ENCODE data around the gene DHCR24.

The DHCR24 gene

DNA sequence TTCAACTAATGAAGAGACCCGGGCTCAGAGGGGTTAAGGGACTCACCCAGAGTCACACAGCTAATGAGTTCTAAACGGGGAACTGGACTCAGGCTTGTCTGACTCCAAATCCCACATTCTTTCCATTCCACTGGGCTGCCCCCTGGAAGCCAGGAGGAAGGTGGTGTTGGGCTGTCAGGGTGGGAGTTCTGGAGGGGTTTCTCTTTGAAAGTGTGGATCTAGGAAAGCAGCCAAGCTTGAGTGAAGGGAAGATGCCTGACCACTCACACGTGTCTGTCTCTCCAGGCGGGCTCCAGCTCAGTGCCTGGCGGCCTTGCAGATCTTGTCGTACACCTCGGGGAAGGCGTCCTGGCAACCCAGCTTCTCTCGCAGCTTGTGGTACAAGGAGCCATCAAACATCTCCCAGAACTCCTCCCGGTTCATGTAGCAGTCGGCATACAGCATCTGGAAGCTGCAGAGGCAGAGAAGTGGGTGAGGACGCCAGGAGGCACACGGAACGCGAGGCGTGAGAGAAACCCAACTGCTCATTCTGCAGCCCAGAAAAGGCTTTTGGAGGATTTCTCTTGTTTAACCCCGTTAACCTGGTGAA lies 35.0 kb downstream of the DHCR24 start:
- Mint-ChIP-seq H3K4me3 (no peak overlapping the region), H3K4me1 (ENCODE audit: low read depth in 2 of 2) (no peaks in the 10 kb centered on the region), H3K9me3 (no peaks in the 10 kb centered on the region), H3K27me3 (no peaks in the 10 kb centered on the region), H3K36me3 (ENCODE audit: insufficient read depth) (peaks cover 5% of the 10 kb centered on the region), H3K27ac (peak overlapping the region; percentile 33 to 74)
- ATAC-seq (replicated peaks): no peak
- no peak for DNase-seq

DNA sequence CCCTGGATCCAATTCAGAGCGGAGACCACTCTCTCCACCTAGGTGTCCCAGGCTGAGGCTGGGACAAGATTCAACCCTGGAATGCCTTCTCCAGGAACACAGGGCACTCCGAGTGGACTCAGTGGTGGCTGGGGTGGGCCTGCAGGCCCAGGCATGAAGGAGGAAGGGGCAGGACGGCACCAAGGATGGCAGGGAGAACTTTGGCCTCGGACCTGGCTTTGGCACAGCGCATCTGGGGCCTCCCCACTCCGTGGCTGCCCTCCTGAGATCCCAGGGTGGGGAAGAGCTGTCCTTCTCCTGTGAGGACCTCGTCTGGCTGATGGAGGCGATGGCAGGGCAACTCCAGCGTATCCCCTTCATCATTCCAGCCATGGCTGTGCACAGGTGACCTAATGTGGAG lies 35.6 kb downstream of the DHCR24 start:
- H3K27me3 Mint-ChIP-seq: no peaks in the 10 kb centered on the region
- ATAC-seq (replicated peaks) (no peak), DNase-seq (no peak)
- H3K4me1 Mint-ChIP-seq (ENCODE audit: low read depth in 2 of 2): no peaks in the 10 kb centered on the region
- H3K4me3 Mint-ChIP-seq: no peak overlapping the region
- no peaks in the 10 kb centered on the region for H3K9me3 Mint-ChIP-seq
- H3K27ac Mint-ChIP-seq: peak overlapping the region; percentile 33 to 74
- H3K36me3 Mint-ChIP-seq (ENCODE audit: insufficient read depth): peaks cover 5% of the 10 kb centered on the region

DNA sequence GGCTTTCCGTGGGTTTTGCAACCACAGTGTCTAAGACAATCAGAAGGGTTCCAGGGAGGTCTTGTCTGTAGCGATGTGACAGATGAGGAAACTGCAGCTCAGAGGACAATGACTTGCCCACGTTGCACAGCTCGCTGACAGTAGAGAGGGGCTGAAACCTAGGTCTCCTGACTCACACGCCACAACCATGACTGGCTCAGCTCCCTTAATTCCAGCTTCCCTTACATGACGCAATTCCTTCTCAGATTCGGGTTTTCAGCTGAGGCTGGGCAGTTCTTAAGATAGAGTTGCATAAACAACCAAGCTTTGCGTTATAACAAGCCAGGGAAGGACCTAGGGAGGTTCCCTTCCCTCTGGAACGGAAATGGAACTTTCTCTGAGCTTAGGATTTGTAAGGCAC lies 36.3 kb downstream of the DHCR24 start:
- DNase-seq: no peak
- no peaks in the 10 kb centered on the region for H3K27me3 Mint-ChIP-seq
- no peak overlapping the region for H3K27ac Mint-ChIP-seq
- H3K4me1 Mint-ChIP-seq (ENCODE audit: low read depth in 2 of 2): no peaks in the 10 kb centered on the region
- no peaks in the 10 kb centered on the region for H3K9me3 Mint-ChIP-seq
- peaks cover 5% of the 10 kb centered on the region for H3K36me3 Mint-ChIP-seq (ENCODE audit: insufficient read depth)
- H3K4me3 Mint-ChIP-seq: no peak overlapping the region
- no peak for ATAC-seq (replicated peaks)

DNA sequence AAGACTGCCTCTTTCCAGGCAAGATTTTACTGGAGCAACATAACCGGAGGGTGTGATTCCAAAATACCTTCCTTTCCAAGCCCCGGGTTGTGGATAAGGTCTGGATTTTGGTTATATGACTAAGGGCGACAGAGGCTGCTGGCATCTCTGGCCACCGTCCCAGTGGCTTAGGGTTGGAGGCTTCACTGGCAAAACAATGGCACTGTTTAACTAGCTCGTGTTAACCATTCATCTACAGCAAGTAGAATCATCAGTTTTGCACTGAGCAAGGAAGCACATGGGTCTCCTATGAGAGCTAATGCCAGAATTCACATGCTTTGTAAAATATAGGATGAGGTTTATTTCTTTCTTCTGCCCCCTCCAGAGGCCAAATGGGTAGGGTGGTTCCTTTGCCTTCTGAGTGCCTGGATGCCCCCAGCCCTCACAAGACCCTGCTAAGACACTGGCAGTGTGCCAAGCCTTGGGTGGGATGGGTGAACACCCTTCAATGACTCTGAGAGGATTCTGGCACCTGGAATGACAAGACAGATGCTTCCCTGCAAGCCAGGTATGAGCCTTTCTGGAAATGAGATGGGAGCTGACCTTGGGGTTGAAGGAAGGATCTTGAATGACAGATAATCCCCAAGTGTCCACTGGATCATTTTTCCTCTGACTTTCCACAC lies 36.8 kb downstream of the DHCR24 start:
- peaks cover 5% of the 10 kb centered on the region for H3K36me3 Mint-ChIP-seq (ENCODE audit: insufficient read depth)
- DNase-seq (no peak), ATAC-seq (replicated peaks) (no peak)
- no peaks in the 10 kb centered on the region for H3K27me3 Mint-ChIP-seq
- no peak overlapping the region for H3K4me3 Mint-ChIP-seq
- no peaks in the 10 kb centered on the region for H3K9me3 Mint-ChIP-seq
- H3K4me1 Mint-ChIP-seq (ENCODE audit: low read depth in 2 of 2): no peaks in the 10 kb centered on the region
- no peak overlapping the region for H3K27ac Mint-ChIP-seq

DNA sequence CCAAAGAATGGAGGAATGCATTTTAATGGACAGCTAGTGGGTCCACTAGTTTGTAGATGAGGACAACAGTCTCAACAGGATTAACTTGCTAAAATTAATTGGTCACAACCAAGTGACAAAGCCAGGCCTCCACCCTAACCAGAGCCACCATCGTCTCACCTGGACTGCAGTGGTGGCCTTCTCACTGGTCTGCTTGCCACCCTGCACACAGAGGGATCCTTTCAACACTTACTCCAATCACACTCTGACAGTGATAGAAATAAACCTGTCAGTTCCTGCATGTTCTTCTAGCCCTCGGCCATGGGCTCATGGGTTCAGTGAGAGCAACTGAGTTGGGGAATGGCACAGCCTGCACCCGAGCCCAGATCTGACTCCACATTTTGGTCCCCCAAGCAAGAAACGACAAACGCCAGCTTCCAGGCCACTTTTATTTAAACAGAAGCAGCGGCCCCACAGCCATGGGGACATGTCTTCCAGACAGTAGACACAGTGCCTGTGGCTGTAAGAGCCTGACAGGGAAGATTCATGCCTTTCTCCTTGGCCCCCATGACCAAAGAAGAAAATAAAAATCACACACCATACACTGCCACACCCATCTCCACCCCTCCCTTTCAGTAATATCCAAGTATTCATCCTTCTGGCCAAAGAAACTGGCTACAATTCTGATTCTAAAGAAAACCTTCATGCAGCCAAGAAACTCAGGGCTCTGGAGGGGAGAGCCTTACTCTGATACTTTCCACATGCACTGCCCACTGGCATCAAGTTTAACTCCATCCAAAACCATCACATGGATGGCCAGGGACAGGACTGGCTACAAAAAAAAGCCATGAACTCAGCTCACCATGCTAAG lies 37.6 kb downstream of the DHCR24 start:
- no peaks in the 10 kb centered on the region for H3K27me3 Mint-ChIP-seq
- H3K4me3 Mint-ChIP-seq: no peak overlapping the region
- H3K4me1 Mint-ChIP-seq (ENCODE audit: low read depth in 2 of 2): no peaks in the 10 kb centered on the region
- peaks cover 5% of the 10 kb centered on the region for H3K36me3 Mint-ChIP-seq (ENCODE audit: insufficient read depth)
- no peak for ATAC-seq (replicated peaks)
- H3K9me3 Mint-ChIP-seq: no peaks in the 10 kb centered on the region
- DNase-seq: no peak
- peak overlapping the region in 1 of 2 donors; percentile 70 for H3K27ac Mint-ChIP-seq

DNA sequence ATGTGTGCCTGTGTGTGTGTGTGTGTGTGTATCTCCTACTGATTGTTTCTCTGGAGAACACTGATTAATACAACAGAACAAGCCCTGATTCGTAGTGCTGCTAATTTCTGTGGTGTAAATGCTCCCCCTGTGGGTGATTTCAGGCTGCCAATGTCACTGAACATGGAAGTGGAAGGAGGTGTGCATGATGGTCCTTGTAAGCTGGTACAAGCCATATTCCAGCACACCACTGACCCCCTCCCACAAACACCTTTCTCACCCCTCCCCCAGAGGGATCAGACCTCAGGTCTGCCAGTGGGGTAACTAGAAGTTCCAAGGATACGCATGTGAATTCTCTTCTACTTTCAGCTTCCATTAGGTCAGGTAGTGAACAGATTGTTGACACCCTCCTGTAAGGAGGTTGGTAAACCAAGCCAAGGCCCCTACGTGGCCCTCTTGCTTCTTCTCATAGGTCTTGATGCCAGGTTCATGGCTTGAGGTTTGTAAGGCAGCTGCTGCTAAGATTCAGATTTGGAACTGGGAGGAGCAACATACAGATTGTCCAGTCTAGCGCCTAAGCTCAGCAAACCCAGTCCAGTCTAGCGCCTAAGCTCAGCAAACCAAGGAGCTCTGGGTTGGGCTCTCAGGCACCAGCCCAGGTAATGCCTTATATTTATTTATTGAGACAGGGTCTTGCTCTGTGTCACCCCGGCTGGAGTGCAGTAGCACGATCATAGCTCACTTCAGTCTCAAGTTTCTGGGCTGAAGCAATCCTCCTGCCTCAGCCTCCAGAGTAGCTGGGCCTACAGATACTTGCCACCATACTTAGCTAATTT lies 38.7 kb downstream of the DHCR24 start:
- Mint-ChIP-seq H3K4me3 (no peak overlapping the region), H3K27me3 (no peaks in the 10 kb centered on the region), H3K4me1 (ENCODE audit: low read depth in 2 of 2) (no peaks in the 10 kb centered on the region), H3K27ac (peak overlapping the region in 1 of 2 donors; percentile 70), H3K9me3 (no peaks in the 10 kb centered on the region), H3K36me3 (ENCODE audit: insufficient read depth) (peaks cover 5% of the 10 kb centered on the region)
- no peak for DNase-seq
- no peak for ATAC-seq (replicated peaks)

DNA sequence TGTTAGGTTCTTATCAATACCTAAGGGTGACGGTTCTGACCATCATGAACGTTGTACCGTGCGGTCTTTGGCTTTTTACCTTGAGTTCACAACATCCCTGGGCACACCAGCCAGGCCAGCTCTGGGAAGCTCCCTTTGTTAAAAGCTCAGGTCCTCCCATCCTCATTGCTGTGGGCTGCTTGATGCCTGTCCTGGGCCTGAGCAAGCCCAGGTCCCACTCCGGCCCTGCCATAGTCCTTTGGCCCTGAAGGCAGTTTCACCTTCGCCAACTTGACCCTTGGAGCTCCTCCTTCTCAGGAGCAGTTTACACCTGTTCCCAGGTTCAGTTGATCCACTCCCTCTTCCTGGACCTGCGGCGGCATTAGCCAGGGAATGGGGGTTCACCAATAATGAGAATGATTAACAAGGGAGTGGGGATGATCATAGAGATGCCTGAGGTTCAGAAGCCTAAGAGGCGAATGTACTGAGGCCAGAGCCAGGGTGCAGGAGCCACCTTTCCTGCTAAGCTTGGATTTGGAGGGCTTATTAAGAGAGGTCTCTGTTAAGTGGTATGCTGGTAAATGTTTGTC lies 40.2 kb downstream of the DHCR24 start:
- no peaks in the 10 kb centered on the region for H3K4me1 Mint-ChIP-seq (ENCODE audit: low read depth in 2 of 2)
- no peak for DNase-seq
- no peak for ATAC-seq (replicated peaks)
- no peaks in the 10 kb centered on the region for H3K9me3 Mint-ChIP-seq
- H3K4me3 Mint-ChIP-seq: no peak overlapping the region
- peaks cover 5% of the 10 kb centered on the region for H3K36me3 Mint-ChIP-seq (ENCODE audit: insufficient read depth)
- no peak overlapping the region for H3K27ac Mint-ChIP-seq
- no peaks in the 10 kb centered on the region for H3K27me3 Mint-ChIP-seq

DNA sequence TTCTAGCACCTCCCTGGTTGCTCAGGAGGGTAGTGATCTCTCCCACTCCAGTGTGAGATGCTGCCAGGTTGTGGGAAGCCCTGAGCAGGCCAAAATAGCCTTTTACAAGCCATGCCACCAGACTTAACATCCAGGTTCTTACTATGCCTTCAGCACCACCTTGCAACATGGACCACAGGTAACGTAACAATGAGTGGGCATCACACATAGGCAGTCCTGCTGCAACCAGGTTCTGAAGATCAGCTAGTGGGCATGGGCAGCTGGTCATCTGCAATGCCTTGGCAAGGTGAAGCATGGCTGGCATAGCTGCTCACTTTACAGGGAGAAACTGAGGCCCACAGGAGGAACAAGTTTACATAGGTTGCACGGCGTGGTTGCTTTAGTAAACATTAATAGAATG lies 40.7 kb downstream of the DHCR24 start:
- Mint-ChIP-seq H3K4me1 (ENCODE audit: low read depth in 2 of 2) (no peaks in the 10 kb centered on the region), H3K36me3 (ENCODE audit: insufficient read depth) (peaks cover 5% of the 10 kb centered on the region), H3K27ac (no peak overlapping the region), H3K4me3 (no peak overlapping the region), H3K27me3 (no peaks in the 10 kb centered on the region), H3K9me3 (no peaks in the 10 kb centered on the region)
- no peak for ATAC-seq (replicated peaks)
- DNase-seq: no peak

DNA sequence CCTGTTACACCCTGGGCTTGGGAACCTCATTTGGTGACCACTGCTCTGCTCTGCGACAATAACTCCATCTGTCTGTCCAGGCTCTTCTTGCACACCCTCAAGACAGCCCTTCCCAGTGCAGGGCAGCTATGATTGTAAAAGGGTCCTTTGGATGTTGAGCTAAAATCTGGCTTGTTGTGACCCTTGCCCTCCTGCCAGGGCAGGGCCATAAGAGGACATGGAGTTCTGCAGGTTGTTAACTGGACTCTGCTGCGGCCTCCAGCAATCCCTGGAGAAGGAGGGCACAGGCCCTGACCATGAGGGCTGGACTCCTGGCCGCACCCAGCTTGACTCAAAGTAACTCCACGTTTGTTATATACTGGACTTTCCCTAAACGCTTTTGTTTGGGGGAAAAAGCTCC lies 41.2 kb downstream of the DHCR24 start:
- Mint-ChIP-seq H3K4me1 (ENCODE audit: low read depth in 2 of 2) (no peaks in the 10 kb centered on the region), H3K27me3 (no peaks in the 10 kb centered on the region), H3K27ac (no peak overlapping the region), H3K9me3 (no peaks in the 10 kb centered on the region), H3K4me3 (no peak overlapping the region), H3K36me3 (ENCODE audit: insufficient read depth) (no peaks in the 10 kb centered on the region)
- no peak for ATAC-seq (replicated peaks)
- no peak for DNase-seq

DNA sequence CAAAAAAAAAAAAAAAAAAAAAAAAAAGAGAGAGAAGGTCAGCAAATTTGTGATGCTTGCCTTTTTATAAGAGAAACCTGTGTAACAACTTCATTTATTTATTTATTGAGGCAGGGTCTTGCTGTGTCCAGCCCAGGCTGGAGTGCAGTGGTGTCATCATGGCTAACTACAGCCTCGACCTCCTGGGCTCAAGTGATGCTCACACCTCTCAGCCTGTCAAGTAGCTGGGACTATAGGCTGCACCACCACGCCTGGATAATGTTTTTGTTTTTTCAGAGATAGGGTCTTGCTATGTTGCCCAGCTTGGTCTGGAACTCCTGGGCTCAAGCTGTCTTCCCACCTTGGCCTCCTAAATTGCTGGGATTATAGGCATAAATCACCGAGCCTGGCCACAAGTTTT lies 42.4 kb downstream of the DHCR24 start:
- DNase-seq (no peak), ATAC-seq (replicated peaks) (no peak)
- H3K36me3 Mint-ChIP-seq (ENCODE audit: insufficient read depth): no peaks in the 10 kb centered on the region
- H3K9me3 Mint-ChIP-seq: no peaks in the 10 kb centered on the region
- no peaks in the 10 kb centered on the region for H3K27me3 Mint-ChIP-seq
- H3K4me3 Mint-ChIP-seq: no peak overlapping the region
- H3K4me1 Mint-ChIP-seq (ENCODE audit: low read depth in 2 of 2): no peaks in the 10 kb centered on the region
- no peak overlapping the region for H3K27ac Mint-ChIP-seq

DNA sequence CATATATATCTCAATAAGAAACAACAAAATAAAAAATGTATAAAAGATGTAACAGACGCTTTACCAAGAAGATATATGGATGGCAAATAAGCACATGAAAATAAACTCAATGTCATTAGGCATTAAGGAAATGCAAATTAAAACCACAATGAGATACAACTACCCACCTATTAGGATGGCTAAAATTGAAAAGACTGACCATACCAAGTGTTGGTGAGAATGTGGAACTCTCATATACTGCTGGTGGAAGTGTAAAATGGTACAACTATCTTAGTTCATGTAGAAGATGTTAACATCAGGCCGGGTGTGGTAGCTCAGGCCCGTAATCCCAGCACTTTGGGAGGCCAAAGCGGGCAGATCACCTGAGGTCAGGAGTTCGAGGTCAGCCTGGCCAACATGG lies 43.5 kb downstream of the DHCR24 start:
- no peaks in the 10 kb centered on the region for H3K36me3 Mint-ChIP-seq (ENCODE audit: insufficient read depth)
- H3K9me3 Mint-ChIP-seq: no peaks in the 10 kb centered on the region
- no peak overlapping the region for H3K27ac Mint-ChIP-seq
- no peak overlapping the region for H3K4me3 Mint-ChIP-seq
- DNase-seq (no peak), ATAC-seq (replicated peaks) (no peak)
- no peaks in the 10 kb centered on the region for H3K27me3 Mint-ChIP-seq
- H3K4me1 Mint-ChIP-seq (ENCODE audit: low read depth in 2 of 2): no peaks in the 10 kb centered on the region

DNA sequence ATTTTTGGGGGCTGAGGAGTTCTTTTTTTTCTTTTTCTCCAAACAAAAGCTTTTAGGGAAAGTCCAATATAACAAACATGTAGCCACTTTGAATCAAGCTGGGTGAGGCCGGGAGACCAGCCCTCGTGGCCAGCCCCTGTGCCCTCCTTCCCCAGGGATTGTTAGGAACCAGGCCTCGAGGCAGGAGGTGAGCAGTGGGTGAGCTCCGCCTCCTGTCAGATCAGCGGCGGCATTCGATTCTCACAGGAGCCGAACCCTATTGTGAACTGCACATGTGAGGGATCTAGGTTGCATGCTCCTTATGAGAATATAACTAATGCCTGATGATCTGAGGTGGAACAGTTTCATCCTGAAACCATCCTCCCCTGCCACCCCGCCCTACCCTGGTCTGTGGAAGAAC lies 44.0 kb downstream of the DHCR24 start:
- no peak for DNase-seq
- no peak for ATAC-seq (replicated peaks)
- Mint-ChIP-seq H3K4me1 (ENCODE audit: low read depth in 2 of 2) (no peaks in the 10 kb centered on the region), H3K27me3 (no peaks in the 10 kb centered on the region), H3K9me3 (no peaks in the 10 kb centered on the region), H3K4me3 (no peak overlapping the region), H3K27ac (no peak overlapping the region), H3K36me3 (ENCODE audit: insufficient read depth) (no peaks in the 10 kb centered on the region)

DNA sequence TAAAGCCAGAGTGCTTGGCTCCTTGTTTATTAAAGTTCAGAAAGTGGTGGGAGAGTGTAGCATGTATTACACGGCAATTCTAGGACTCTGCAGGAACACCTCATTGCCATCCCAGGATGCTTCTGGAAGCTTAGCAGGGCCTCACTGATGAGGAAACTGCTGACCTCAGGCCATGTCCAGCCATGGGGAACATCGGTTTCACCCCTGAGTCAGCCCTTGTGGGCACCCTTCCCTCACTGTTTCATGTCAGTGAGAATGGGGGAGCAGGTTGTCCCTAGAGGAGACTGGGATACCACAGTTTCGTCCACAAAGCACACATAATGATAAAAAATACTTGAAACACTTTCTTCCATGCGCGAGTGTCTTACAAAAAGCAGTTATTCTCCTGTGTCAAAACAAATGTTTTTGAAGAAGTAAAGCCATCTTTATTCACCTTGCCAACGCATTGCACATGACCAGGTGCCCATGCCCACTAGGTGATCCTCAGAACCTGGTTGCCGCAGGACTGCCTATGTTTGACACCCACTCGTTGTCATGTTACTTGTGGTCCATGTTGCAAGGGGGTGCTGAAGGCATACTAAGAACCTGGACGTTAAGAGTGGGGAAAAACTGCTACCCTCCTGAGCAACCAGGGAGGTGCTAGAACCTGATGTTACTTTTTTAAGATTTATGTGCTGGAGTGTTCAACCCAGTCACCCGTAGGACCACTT lies 44.6 kb downstream of the DHCR24 start:
- Mint-ChIP-seq H3K36me3 (ENCODE audit: insufficient read depth) (no peaks in the 10 kb centered on the region), H3K27ac (peak overlapping the region in 1 of 2 donors; percentile 78), H3K4me1 (ENCODE audit: low read depth in 2 of 2) (no peaks in the 10 kb centered on the region), H3K27me3 (no peaks in the 10 kb centered on the region), H3K9me3 (no peaks in the 10 kb centered on the region), H3K4me3 (no peak overlapping the region)
- DNase-seq: no peak
- no peak for ATAC-seq (replicated peaks)

All from effector memory CD8-positive, alpha-beta T cell (primary cell).